ENCODE results near the gene TBC1D24.

DNA sequence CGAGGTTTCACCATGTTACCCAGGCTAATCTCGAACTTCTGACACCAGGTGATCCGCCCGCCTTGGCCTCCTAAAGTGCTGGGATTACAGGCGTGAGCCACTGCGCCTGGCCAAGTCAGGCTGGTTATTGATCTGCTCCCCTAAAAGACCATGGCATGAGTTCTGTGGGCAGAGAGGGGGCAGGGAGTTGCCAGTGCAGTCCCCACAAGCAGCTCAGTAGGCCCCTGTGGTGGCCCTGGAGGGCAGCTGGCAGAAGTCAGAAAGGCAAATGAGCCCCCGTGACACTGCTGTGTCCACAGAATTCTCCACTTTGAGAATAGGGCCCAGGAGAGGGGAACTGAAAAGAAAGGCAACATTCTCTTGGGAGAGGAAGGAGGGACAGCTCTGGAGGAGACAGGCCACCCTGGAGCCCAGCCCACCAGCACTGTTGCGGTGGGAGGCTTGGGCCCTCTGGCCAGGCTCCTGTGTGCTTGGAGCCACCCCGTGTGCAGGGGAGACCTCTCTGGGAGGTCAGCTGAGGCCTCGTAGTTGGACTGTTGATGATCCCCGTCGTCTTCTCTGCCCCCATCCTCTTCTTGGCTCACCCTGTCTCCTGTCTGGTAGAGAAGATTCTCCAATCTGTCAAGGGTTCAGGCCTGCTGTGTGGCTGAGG, 43.2 kb downstream of the TBC1D24 start:
- TF ChIP-seq SMC3 (IDR thresholded peaks at IDR 0.05; ENCODE audit: low read depth, low read length): no peak
- TF ChIP-seq RFX5 (IDR thresholded peaks at IDR 0.05; ENCODE audit: low read length): no peak
- TF ChIP-seq TAF1 (IDR thresholded peaks at IDR 0.05; ENCODE audit: borderline replicate concordance, low read depth, low read length): no peak
- no peak for TF ChIP-seq TCF12 (IDR thresholded peaks at IDR 0.05)
- TF ChIP-seq EP300 (IDR thresholded peaks at IDR 0.05; ENCODE audit: borderline replicate concordance in 1 of 2, low read depth in 1 of 2, low read length in 1 of 2): no peak
- TF ChIP-seq POLR2AphosphoS5 (IDR thresholded peaks at IDR 0.05; ENCODE audit: low read depth, low read length): no peak
- no peak for TF ChIP-seq YY1 (IDR thresholded peaks at IDR 0.05; ENCODE audit: low read depth)
- TF ChIP-seq TEAD4 (IDR thresholded peaks at IDR 0.05; ENCODE audit: borderline replicate concordance, insufficient read depth): no peak
- TF ChIP-seq FOSL2 (IDR thresholded peaks at IDR 0.05; ENCODE audit: borderline replicate concordance, low read depth): no peak
- TF ChIP-seq, protein P1, sequence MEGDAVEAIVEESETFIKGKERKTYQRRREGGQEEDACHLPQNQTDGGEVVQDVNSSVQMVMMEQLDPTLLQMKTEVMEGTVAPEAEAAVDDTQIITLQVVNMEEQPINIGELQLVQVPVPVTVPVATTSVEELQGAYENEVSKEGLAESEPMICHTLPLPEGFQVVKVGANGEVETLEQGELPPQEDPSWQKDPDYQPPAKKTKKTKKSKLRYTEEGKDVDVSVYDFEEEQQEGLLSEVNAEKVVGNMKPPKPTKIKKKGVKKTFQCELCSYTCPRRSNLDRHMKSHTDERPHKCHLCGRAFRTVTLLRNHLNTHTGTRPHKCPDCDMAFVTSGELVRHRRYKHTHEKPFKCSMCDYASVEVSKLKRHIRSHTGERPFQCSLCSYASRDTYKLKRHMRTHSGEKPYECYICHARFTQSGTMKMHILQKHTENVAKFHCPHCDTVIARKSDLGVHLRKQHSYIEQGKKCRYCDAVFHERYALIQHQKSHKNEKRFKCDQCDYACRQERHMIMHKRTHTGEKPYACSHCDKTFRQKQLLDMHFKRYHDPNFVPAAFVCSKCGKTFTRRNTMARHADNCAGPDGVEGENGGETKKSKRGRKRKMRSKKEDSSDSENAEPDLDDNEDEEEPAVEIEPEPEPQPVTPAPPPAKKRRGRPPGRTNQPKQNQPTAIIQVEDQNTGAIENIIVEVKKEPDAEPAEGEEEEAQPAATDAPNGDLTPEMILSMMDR (IDR thresholded peaks at IDR 0.05): no peak
- no peak for TF ChIP-seq CHD2 (IDR thresholded peaks at IDR 0.05; ENCODE audit: low read length, partially characterized antibody)
